Adrenal gland (tissue), 5 donors: ENCODE results near the gene SAMD5.

ENCODE experiments used
- CTCF ChIP-seq, 6 experiments: fragments of 450-650 bp in 4 of 6; fragments of 200-600 bp in 2 of 6; sonication (generic) in 1 of 6; IDR thresholded peaks; 1 replicate in 5 of 6; 2 replicates in 1 of 6; pipeline versions ENCODE4 v1.5.1 to v1.8.0; 2016 to 2021; ENCODE audit warnings: antibody characterized with exemption in 6 of 6, mild to moderate bottlenecking in 2 of 6, moderate library complexity in 1 of 6
- POLR2A ChIP-seq, 2 donors: fragments of 450-650 bp; IDR thresholded peaks; one replicate each; pipeline ENCODE4 v1.6.1; 2017; ENCODE audit warnings: antibody characterized with exemption in 2 of 2, mild to moderate bottlenecking in 2 of 2, moderate library complexity in 1 of 2
- donor health status: DM: no; HTN: no; CAD: no.

- TF ChIP-seq POLR2A (IDR thresholded peaks at IDR 0.05): no peak
- no peak for TF ChIP-seq CTCF (IDR thresholded peaks at IDR 0.05)
Observed at GRCh38 chr6:147468634-147469033, 39.9 kb upstream of the SAMD5 start.
